HepG2 (cell line): ENCODE data around the gene SS18L1. TPM values are rescaled to one million over a fixed set of nuclear protein-coding genes. Genes with fewer than 3 reads are reported as not detected.

Experiments used
- EZH2 ChIP-seq: conservative IDR thresholded peaks from 2 replicates; pipeline ENCODE4 v1.6.1; 2012; ENCODE audit warnings: mild to moderate bottlenecking, low read depth, low read length, moderate library complexity
- HOXA3 ChIP-seq: sonication (generic); formaldehyde crosslinking; IDR thresholded peaks from 2 replicates; pipeline ENCODE4 v1.5.0; 2020; ENCODE audit warnings: missing genetic modification reagents
- IRF2 ChIP-seq: IDR thresholded peaks from 2 replicates; pipeline ENCODE4 v1.6.1; 2018; ENCODE audit warnings: missing genetic modification reagents, missing compliant biosample characterization
- KLF12 ChIP-seq: sonication (generic); formaldehyde crosslinking; IDR thresholded peaks from 2 replicates; pipeline ENCODE4 v1.4.0; 2020; ENCODE audit warnings: missing genetic modification reagents, borderline replicate concordance
- MAZ ChIP-seq, 2 experiments: sonication (generic) in 1 of 2; formaldehyde crosslinking in 1 of 2; IDR thresholded peaks; 2 replicates each; pipeline versions ENCODE4 v1.5.0 to v1.6.1; 2012 to 2020; ENCODE audit warnings: low read depth in 2 of 2, mild to moderate bottlenecking in 2 of 2, borderline replicate concordance in 1 of 2, improper control_type of control experiment in 1 of 2, low read length in 1 of 2, missing genetic modification reagents in 1 of 2, moderate library complexity in 1 of 2
- MIER3 ChIP-seq: IDR thresholded peaks from 2 replicates; pipeline ENCODE4 v1.6.1; 2016; ENCODE audit warnings: missing compliant biosample characterization, borderline replicate concordance
- NCOA2 ChIP-seq: sonication (generic); formaldehyde crosslinking; IDR thresholded peaks from 2 replicates; pipeline ENCODE4 v1.8.0; 2022; ENCODE audit warnings: inconsistent platforms
- PATZ1 ChIP-seq: sonication (generic); formaldehyde crosslinking; IDR thresholded peaks from 2 replicates; pipeline ENCODE4 v1.4.0; 2020; ENCODE audit warnings: missing genetic modification reagents
- PHB2 ChIP-seq: fragments of 450-650 bp; IDR thresholded peaks from 2 replicates; pipeline ENCODE4 v1.6.1; 2018; ENCODE audit not compliant: partially characterized antibody
- PHF5A ChIP-seq: IDR thresholded peaks from one replicate; pipeline ENCODE4 v1.6.1; 2018; ENCODE audit warnings: low read depth, missing genetic modification reagents; ENCODE audit not compliant: unreplicated experiment
- SIX4 ChIP-seq: sonication (generic); formaldehyde crosslinking; IDR thresholded peaks from 2 replicates; pipeline ENCODE4 v1.4.0; 2020; ENCODE audit warnings: missing genetic modification reagents
- SKI ChIP-seq: fragments of 450-650 bp; IDR thresholded peaks from one replicate; pipeline ENCODE4 v1.6.1; 2018; ENCODE audit warnings: mild to moderate bottlenecking; ENCODE audit not compliant: partially characterized antibody
- SP5 ChIP-seq: IDR thresholded peaks from 2 replicates; pipeline ENCODE4 v1.6.1; 2016; ENCODE audit warnings: low read depth, borderline replicate concordance
- TOPORS ChIP-seq: sonication (generic); formaldehyde crosslinking; IDR thresholded peaks from 2 replicates; pipeline ENCODE4 v1.8.0; 2023; ENCODE audit warnings: mild to moderate bottlenecking, missing genetic modification reagents
- ZBTB44 ChIP-seq: sonication (generic); formaldehyde crosslinking; IDR thresholded peaks from 2 replicates; pipeline ENCODE4 v1.4.0; 2020; ENCODE audit warnings: missing genetic modification reagents
- ZNF280D ChIP-seq: sonication (generic); formaldehyde crosslinking; IDR thresholded peaks from 2 replicates; pipeline ENCODE4 v1.5.1; 2020; ENCODE audit warnings: mild to moderate bottlenecking, missing genetic modification reagents
- ZNF331 ChIP-seq: sonication (generic); formaldehyde crosslinking; IDR thresholded peaks from 2 replicates; pipeline ENCODE4 v1.4.0; 2020; ENCODE audit warnings: missing genetic modification reagents
- ZNF451 ChIP-seq: sonication (generic); formaldehyde crosslinking; IDR thresholded peaks from 2 replicates; pipeline ENCODE4 v1.5.0; 2020; ENCODE audit warnings: mild to moderate bottlenecking, missing genetic modification reagents
- ZSCAN20 ChIP-seq: sonication (generic); formaldehyde crosslinking; IDR thresholded peaks from 2 replicates; pipeline ENCODE4 v1.4.0; 2020; ENCODE audit warnings: missing genetic modification reagents, mild to moderate bottlenecking, borderline replicate concordance
- polyA plus RNA-seq, 8 experiments: library from polyadenylated mRNA; depleted of rRNA in 3 of 8; stranded (reverse) in 7 of 8; unstranded in 1 of 8; fragments of >200 nt; fragmentation: Illumina TruSeq in 4 of 8; extraction: Trizol in 4 of 8; gene quantifications; 2 replicates each; pipeline versions ENCODE4 v1.2.1 to v1.2.3, GENCODE V29; 2011 to 2016; ENCODE audit warnings: low read depth in 4 of 8, missing spikeins in 1 of 8, mixed read lengths in 1 of 8; ENCODE audit not compliant: insufficient read depth in 1 of 8
- total RNA-seq, 5 experiments: library from RNA; depleted of rRNA; stranded (reverse); fragments of >200 nt; fragmentation: Illumina TruSeq; extraction: Trizol; gene quantifications; 2 replicates each; pipeline ENCODE4 v1.2.3, GENCODE V29; 2016; ENCODE audit warnings: low read depth in 1 of 5
- TF ChIP-seq, protein P1 (sequence below): sonication (generic); formaldehyde crosslinking; IDR thresholded peaks from 2 replicates; pipeline ENCODE4 v1.5.1; 2020; ENCODE audit warnings: mild to moderate bottlenecking, moderate library complexity, missing genetic modification reagents

SS18L1 gene
- total and polyA plus RNA-seq, 2 of the 13 experiments (the other 11 are each of a cell fraction or from before 2014, with no cell fraction given): 17.8 to 27.6 TPM

DNA sequence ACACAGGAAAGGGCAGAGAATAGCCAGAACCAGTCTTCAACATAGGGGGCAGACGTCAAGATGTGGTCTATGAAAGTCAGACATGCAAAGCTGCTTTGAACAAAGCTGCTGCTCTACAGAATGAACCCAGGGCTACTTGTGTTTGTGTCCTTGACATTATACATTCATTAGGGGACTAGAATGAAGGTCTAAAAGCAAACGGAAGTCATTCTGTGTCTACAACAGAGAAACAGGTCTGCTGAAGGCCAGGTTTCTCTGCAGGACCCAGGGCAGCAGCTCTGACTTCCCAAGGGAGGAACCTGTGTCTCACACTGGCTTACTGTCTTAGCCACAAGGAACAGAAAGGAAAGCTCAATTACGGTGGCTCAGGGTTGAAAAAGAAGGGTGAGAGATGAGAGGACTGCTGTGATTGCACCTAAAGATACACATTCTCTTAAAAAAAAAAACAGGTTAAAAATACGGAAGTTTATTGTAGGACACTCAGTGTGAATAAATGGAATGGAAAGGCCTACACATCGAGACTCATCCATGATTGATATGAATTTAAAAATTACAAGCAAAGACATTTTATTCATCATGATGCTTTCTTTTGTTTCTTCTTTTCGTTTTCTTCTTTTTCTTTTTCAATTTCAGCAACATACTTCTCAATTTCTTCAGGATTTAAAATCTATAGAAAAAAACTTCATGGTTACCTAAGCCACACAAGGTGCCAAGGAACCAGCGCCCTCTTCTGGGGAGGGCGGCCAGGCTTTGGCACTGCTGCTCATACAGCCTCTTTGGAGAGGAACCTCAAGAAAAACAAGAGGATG, 7.1 kb upstream of the SS18L1 start (continued):
- TF ChIP-seq KLF12 (CRISPR knock-in tag): 0 out of 2 replicates have a peak, but pooled peaks have one; percentile 50
- no peak for TF ChIP-seq ZSCAN20 (CRISPR knock-in tag)
- no peak for TF ChIP-seq MAZ (IDR thresholded peaks at IDR 0.05; ENCODE audit: borderline replicate concordance, low read depth, low read length)
- TF ChIP-seq MAZ (CRISPR knock-in tag; IDR thresholded peaks at IDR 0.05; ENCODE audit: low read depth): no peak
- TF ChIP-seq SP5 (CRISPR knock-in tag): no peak
- no peak for TF ChIP-seq ZNF331 (CRISPR knock-in tag)
- TF ChIP-seq, protein P1, sequence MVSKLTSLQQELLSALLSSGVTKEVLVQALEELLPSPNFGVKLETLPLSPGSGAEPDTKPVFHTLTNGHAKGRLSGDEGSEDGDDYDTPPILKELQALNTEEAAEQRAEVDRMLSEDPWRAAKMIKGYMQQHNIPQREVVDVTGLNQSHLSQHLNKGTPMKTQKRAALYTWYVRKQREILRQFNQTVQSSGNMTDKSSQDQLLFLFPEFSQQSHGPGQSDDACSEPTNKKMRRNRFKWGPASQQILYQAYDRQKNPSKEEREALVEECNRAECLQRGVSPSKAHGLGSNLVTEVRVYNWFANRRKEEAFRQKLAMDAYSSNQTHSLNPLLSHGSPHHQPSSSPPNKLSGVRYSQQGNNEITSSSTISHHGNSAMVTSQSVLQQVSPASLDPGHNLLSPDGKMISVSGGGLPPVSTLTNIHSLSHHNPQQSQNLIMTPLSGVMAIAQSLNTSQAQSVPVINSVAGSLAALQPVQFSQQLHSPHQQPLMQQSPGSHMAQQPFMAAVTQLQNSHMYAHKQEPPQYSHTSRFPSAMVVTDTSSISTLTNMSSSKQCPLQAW (CRISPR knock-in tag): no peak
- no peak; the same call in 1 of the 2 replicates for TF ChIP-seq ZNF280D (CRISPR knock-in tag)
- no peak for TF ChIP-seq ZNF451 (CRISPR knock-in tag)
- TF ChIP-seq PATZ1 (CRISPR knock-in tag): peak; percentile 35; the same call in 1 of the 2 replicates
- TF ChIP-seq SKI: no peak
- TF ChIP-seq PHF5A: no peak
- no peak for TF ChIP-seq TOPORS
- no peak for TF ChIP-seq MIER3 (CRISPR knock-in tag)
- TF ChIP-seq PHB2: no peak
- no peak for TF ChIP-seq EZH2
- 0 out of 2 replicates have a peak, but pooled peaks have one; percentile 43 for TF ChIP-seq IRF2 (CRISPR knock-in tag)
- no peak for TF ChIP-seq SIX4 (CRISPR knock-in tag)
- TF ChIP-seq NCOA2 (CRISPR knock-in tag): no peak
- no peak for TF ChIP-seq ZBTB44
- TF ChIP-seq HOXA3: peak; percentile 18; the same call in 1 of the 2 replicates
